GM12875 (cell line): ENCODE measurements around the gene MXI1.
"Not testable (repeated sequence)": the region's sequence is repeated elsewhere in the genome, so short reads cannot be mapped to it uniquely, and the experiment has no call there.

ENCODE experiments used
- H3K4me3 ChIP-seq: one replicate; pipeline ENCODE4 v1.5.1; 2011; ENCODE audit warnings: low read depth, low read length, control low read depth
- CTCF ChIP-seq: IDR thresholded peaks from 2 replicates; pipeline ENCODE4 v1.5.1; 2011; ENCODE audit warnings: low read depth, mild to moderate bottlenecking, control low read depth, inconsistent platforms, low read length, moderate library complexity, borderline replicate concordance; ENCODE audit not compliant: insufficient read depth

MXI1 gene

DNA sequence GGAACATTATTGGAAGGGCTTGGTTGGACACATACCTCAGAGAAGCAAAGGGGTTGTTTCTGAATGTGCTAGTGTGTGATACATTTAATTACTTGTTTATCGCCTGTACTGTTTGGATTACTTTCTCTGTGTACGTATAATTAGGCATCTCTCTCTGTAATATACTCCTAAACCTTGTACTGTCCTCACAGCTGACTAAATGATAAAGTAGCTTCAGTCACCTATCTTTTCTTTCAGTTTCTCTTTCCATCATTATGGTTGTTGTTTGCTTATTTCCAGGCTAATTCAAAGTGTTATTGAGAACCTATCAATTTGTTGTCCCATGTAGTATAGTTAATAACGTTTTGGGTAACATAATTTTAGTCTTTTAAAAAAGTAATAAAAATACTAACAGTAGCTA, 34.0 kb downstream of the MXI1 start:
- no peak for TF ChIP-seq CTCF

DNA sequence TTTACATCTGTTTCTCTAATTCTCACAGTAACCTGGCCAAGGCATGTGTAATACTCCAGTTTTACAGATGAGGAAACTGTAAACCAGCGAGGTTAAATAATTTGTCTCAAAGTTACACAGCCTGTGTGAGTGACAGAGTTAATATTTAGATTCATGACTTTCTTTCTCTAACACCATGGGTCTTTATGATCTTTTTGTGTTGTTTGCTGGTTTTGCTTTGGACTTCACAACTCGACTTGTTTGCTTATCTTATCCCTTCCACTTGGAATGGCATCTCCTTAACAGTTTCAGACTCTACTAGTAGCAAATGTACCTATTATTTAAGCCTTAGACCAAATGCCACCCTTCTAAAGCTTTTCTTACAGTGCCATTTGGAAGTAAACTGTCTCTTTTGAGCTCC, 34.4 kb downstream of the MXI1 start:
- H3K4me3 ChIP-seq: no peak overlapping the region
- no peak for TF ChIP-seq CTCF

More for the DNA sequence above, 34.0 kb downstream of the MXI1 start:
- H3K4me3 ChIP-seq: no peak overlapping the region

- no peak for TF ChIP-seq CTCF
- no peak overlapping the region for H3K4me3 ChIP-seq
Observed at GRCh38 chr10:110242511-110242910, 35.1 kb downstream of the MXI1 start.

GRCh38 chr10:110244550-110244949, 37.1 kb downstream of the MXI1 start:
- no peak overlapping the region for H3K4me3 ChIP-seq
- no peak for TF ChIP-seq CTCF

- not testable (repeated sequence) for H3K4me3 ChIP-seq
Observed at GRCh38 chr10:110247833-110248232, 40.4 kb downstream of the MXI1 start.

DNA sequence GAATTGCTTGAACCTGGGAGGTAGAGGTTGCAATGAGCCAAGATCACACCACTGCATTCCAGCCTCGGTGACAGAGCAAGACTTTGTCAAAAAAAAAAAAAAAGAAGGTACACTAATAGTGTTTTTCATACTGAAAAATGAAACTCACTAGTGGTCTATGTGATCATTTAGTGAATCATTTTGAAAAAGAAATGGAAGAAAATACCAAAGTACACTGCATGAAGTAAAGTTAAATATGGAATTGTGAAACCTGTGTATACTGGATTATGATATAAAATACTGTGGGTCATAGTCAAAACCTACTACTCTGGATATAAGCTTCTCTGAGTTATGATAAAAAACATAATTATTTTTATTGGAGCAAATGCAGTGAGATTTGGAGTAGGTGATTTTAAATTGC, 42.1 kb downstream of the MXI1 start:
- not testable (repeated sequence) for H3K4me3 ChIP-seq

DNA sequence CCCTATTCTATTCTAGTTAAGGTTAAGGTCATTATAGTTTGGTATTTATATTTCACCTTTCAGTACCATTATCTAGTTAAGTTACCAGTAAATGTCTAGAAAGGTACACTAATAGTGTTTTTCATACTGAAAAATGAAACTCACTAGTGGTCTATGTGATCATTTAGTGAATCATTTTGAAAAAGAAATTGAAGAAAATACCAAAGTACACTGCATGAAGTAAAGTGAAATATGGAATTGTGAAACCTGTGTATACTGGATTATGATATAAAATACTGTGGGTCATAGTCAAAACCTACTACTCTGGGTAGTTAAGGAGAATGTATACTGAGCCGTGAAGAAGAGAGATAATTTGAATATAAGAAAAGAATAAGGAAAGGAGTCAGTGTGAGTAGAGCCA, 44.0 kb downstream of the MXI1 start:
- H3K4me3 ChIP-seq: not testable (repeated sequence)

DNA sequence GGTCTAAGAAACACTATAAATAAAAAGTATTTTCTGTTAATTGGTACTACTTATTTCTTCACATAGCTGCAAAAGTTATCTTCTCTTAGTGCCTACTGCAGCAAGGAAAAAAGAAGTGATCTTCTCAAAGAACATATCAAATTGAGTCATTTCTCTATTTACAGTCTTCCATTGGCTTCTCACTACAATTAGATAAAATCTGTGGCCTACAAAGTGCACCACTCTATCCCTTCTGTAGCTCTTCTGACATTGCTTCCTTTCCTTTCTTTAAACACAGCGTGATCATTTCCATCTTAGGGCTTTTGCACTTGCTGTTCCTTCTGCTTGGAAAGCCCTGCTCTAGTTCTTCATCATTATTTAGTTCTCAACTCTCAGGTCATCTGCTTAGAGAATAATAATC, 44.7 kb downstream of the MXI1 start:
- no peak overlapping the region for H3K4me3 ChIP-seq
- TF ChIP-seq CTCF: no peak

GRCh38 chr10:110254467-110254866, 47.1 kb downstream of the MXI1 start:
- no peak overlapping the region for H3K4me3 ChIP-seq
- TF ChIP-seq CTCF: no peak
